GM19193 (cell line): Measurements from ENCODE around the gene ARCN1.

ENCODE experiments used
- POLR2A ChIP-seq: IDR thresholded peaks from 4 replicates; pipeline ENCODE4 v1.6.1; 2011; ENCODE audit not compliant: insufficient read depth, insufficient read length; ENCODE audit errors: extremely low read depth

The ARCN1 gene

GRCh38 chr11:118610225-118610772 lies 38.1 kb downstream of the ARCN1 start:
- no peak for TF ChIP-seq POLR2A

GRCh38 chr11:118610773-118611432 lies 38.7 kb downstream of the ARCN1 start:
- no peak for TF ChIP-seq POLR2A

- no peak for TF ChIP-seq POLR2A
Observed at GRCh38 chr11:118612378-118612777, 40.2 kb downstream of the ARCN1 start.

GRCh38 chr11:118614511-118614910 lies 42.3 kb downstream of the ARCN1 start:
- no peak for TF ChIP-seq POLR2A

GRCh38 chr11:118615282-118615975 lies 43.2 kb downstream of the ARCN1 start:
- TF ChIP-seq POLR2A = no peak

GRCh38 chr11:118615976-118616371 lies 43.8 kb downstream of the ARCN1 start:
- no peak for TF ChIP-seq POLR2A

- TF ChIP-seq POLR2A = no peak
Observed at GRCh38 chr11:118618115-118618990, 46.1 kb downstream of the ARCN1 start.

- TF ChIP-seq POLR2A = no peak
Observed at GRCh38 chr11:118618991-118619375, 46.8 kb downstream of the ARCN1 start.

- no peak for TF ChIP-seq POLR2A
Observed at GRCh38 chr11:118619444-118620197, 47.4 kb downstream of the ARCN1 start.

- no peak for TF ChIP-seq POLR2A
Observed at GRCh38 chr11:118620529-118621070, 48.4 kb downstream of the ARCN1 start.

- TF ChIP-seq POLR2A = no peak
Observed at GRCh38 chr11:118621071-118621783, 49.0 kb downstream of the ARCN1 start.

- no peak for TF ChIP-seq POLR2A
Observed at GRCh38 chr11:118621784-118622375, 49.7 kb downstream of the ARCN1 start.
